Adipocyte (in vitro differentiated cells): ENCODE data around the gene SECTM1.
"Not testable (repeated sequence)": the region's sequence is repeated elsewhere in the genome, so short reads cannot be mapped to it uniquely, and the experiment has no call there.

Experiments
- DNase-seq: peaks from one replicate; pipeline ENCODE4 v3.0.0-alpha.2; 2015; ENCODE audit warnings: low read depth
- H3K27me3 ChIP-seq: replicated peaks from 2 replicates; pipeline ENCODE4 v1.7.0; 2013; ENCODE audit warnings: mild to moderate bottlenecking, low read length, moderate library complexity; ENCODE audit not compliant: control insufficient read depth, insufficient read depth
- H3K36me3 ChIP-seq: 2 replicates; pipeline ENCODE4 v1.7.0; 2013; ENCODE audit warnings: low read length, mild to moderate bottlenecking, moderate library complexity; ENCODE audit not compliant: control insufficient read depth, insufficient read depth, severe bottlenecking
- H3K4me1 ChIP-seq: 2 replicates; pipeline ENCODE4 v1.7.0; 2013; ENCODE audit warnings: mild to moderate bottlenecking, low read length, moderate library complexity; ENCODE audit not compliant: control insufficient read depth, insufficient read depth
- H3K4me3 ChIP-seq: 2 replicates; pipeline ENCODE4 v1.7.0; 2013; ENCODE audit warnings: mild to moderate bottlenecking, low read length, moderate library complexity
- H3K9ac ChIP-seq: 2 replicates; pipeline ENCODE4 v1.7.0; 2013; ENCODE audit warnings: mild to moderate bottlenecking, low read length, moderate library complexity
- H3K9me3 ChIP-seq: 2 replicates; pipeline ENCODE4 v1.7.0; 2013; ENCODE audit warnings: mild to moderate bottlenecking, low read length, moderate library complexity; ENCODE audit not compliant: control insufficient read depth

SECTM1 gene

GRCh38 chr17:82351254-82351712, 17.7 kb upstream of the SECTM1 start:
- Histone ChIP-seq H3K9me3 (no peaks in the 10 kb centered on the region), H3K36me3 (no peaks in the 10 kb centered on the region), H3K4me1 (peaks cover 11% of the 10 kb centered on the region), H3K9ac (no peak overlapping the region), H3K4me3 (no peak overlapping the region), H3K27me3 (peaks cover 9% of the 10 kb centered on the region)
- no peak for DNase-seq

GRCh38 chr17:82350182-82351030, 16.8 kb upstream of the SECTM1 start:
- DNase-seq, result no peak
- Histone ChIP-seq H3K27me3 (peaks cover 2% of the 10 kb centered on the region), H3K4me3 (no peak overlapping the region), H3K4me1 (peaks cover 11% of the 10 kb centered on the region), H3K9ac (no peak overlapping the region), H3K36me3 (no peaks in the 10 kb centered on the region), H3K9me3 (no peaks in the 10 kb centered on the region)

GRCh38 chr17:82349287-82349701, 15.7 kb upstream of the SECTM1 start:
- peak; percentile 75 for DNase-seq
- peak overlapping the region; percentile 39 for H3K4me3 ChIP-seq
- peaks cover 2% of the 10 kb centered on the region for H3K27me3 ChIP-seq
- peaks cover 11% of the 10 kb centered on the region for H3K4me1 ChIP-seq
- H3K36me3 ChIP-seq, result no peaks in the 10 kb centered on the region
- no peaks in the 10 kb centered on the region for H3K9me3 ChIP-seq
- H3K9ac ChIP-seq, result peak overlapping the region; percentile 29

DNA sequence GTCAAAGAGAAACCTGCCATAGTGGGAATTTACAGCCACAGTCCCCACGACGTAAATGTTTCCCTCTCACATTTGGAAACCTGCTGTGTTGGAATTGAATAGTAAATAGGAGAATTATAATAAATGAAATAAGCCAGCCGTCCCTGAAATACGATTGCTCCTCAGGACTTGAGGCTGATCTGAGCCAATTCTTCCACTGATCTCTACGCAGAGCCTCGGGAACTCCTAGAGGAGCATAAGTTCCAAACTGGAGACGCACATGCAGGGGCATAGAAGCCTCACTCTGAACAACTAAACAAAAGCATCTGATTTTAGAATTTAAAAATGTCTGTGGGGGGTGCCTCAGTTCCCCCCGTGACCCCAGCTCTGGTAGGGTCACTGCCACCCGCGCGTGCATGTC, 15.3 kb upstream of the SECTM1 start:
- H3K27me3 ChIP-seq, result peaks cover 2% of the 10 kb centered on the region
- no peak overlapping the region for H3K4me3 ChIP-seq
- no peaks in the 10 kb centered on the region for H3K9me3 ChIP-seq
- no peaks in the 10 kb centered on the region for H3K36me3 ChIP-seq
- DNase-seq, result no peak
- peaks cover 11% of the 10 kb centered on the region for H3K4me1 ChIP-seq
- H3K9ac ChIP-seq, result no peak overlapping the region

DNA sequence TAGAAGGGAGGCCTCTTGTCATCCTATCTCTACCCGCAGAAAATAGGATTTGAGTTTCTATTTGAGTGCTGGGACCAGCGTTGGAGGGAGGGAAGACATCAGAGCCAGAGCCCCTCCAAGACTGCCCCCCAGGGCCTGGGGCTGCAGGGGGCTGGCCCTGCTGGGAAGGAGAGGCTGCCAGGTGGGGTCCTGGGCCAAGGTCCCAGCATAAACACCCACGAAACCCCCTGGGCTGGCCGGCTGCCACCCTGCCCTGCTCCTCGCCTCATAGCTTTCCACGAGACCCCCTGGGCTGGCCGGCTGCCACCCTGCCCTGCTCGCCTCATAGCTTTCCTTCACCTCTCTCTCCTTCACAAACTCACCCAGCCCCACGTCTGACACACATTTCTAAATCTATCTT, 14.9 kb upstream of the SECTM1 start:
- Histone ChIP-seq H3K36me3 (no peaks in the 10 kb centered on the region), H3K9me3 (no peaks in the 10 kb centered on the region), H3K9ac (no peak overlapping the region), H3K4me3 (no peak overlapping the region), H3K4me1 (peaks cover 11% of the 10 kb centered on the region), H3K27me3 (peaks cover 2% of the 10 kb centered on the region)
- DNase-seq, result no peak

- H3K9ac ChIP-seq, H3K4me3 ChIP-seq, DNase-seq, H3K36me3 ChIP-seq, H3K9me3 ChIP-seq, H3K27me3 ChIP-seq: not testable (repeated sequence)
- H3K4me1 ChIP-seq, result peaks cover 11% of the 10 kb centered on the region
Measured at GRCh38 chr17:82347994-82348393, 14.4 kb upstream of the SECTM1 start.

GRCh38 chr17:82346342-82347300, 13.1 kb upstream of the SECTM1 start:
- no peaks in the 10 kb centered on the region for H3K36me3 ChIP-seq
- peaks cover 13% of the 10 kb centered on the region for H3K27me3 ChIP-seq
- no peak for DNase-seq
- H3K9ac ChIP-seq, result no peak overlapping the region
- peaks cover 7% of the 10 kb centered on the region for H3K9me3 ChIP-seq
- H3K4me3 ChIP-seq, result no peak overlapping the region
- peaks cover 11% of the 10 kb centered on the region for H3K4me1 ChIP-seq

- H3K4me1 ChIP-seq, result peaks cover 11% of the 10 kb centered on the region
- peaks cover 10% of the 10 kb centered on the region for H3K27me3 ChIP-seq
- H3K36me3 ChIP-seq, result no peaks in the 10 kb centered on the region
- DNase-seq, result no peak
- no peak overlapping the region for H3K4me3 ChIP-seq
- H3K9me3 ChIP-seq, result peaks cover 13% of the 10 kb centered on the region
- no peak overlapping the region for H3K9ac ChIP-seq
Measured at GRCh38 chr17:82345151-82345976, 11.8 kb upstream of the SECTM1 start.

GRCh38 chr17:82344175-82344907, 10.8 kb upstream of the SECTM1 start:
- peaks cover 10% of the 10 kb centered on the region for H3K27me3 ChIP-seq
- no peak overlapping the region for H3K9ac ChIP-seq
- peaks cover 8% of the 10 kb centered on the region for H3K4me1 ChIP-seq
- peaks cover 13% of the 10 kb centered on the region for H3K9me3 ChIP-seq
- H3K4me3 ChIP-seq, result no peak overlapping the region
- no peak for DNase-seq
- H3K36me3 ChIP-seq, result no peaks in the 10 kb centered on the region

DNA sequence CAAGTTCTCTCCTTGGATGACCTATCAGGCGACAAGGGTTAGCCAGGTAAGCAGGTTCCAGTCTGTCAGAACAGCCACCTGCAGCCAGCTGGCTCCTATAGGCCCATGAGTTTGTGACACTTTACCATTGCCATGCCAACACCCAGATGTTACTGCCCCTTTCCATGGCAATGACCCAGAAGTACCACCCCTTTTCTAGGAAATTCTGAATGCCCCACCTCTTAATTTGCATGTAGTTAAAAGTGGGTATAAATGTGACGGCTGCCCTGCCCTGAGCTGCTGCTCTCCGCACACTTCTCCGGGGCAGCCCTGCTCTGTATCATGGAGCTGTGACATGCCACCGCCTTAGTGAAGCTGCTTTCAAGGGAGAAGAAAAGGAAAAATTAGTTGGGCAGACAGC, 10.0 kb upstream of the SECTM1 start:
- no peak overlapping the region for H3K4me3 ChIP-seq
- peaks cover 10% of the 10 kb centered on the region for H3K27me3 ChIP-seq
- no peak for DNase-seq
- H3K36me3 ChIP-seq, result no peaks in the 10 kb centered on the region
- peaks cover 13% of the 10 kb centered on the region for H3K9me3 ChIP-seq
- no peak overlapping the region for H3K9ac ChIP-seq
- H3K4me1 ChIP-seq, result peaks cover 10% of the 10 kb centered on the region
